Activated gamma-delta T cell (primary cell): ENCODE data around the gene UBR2.
"Not testable (repeated sequence)": the region's sequence is repeated elsewhere in the genome, so short reads cannot be mapped to it uniquely, and the experiment has no call there.

Source experiments
- DNase-seq: peaks from one replicate; lab custom pipeline; 2025; lab: John Stamatoyannopoulos, UW

UBR2 gene

GRCh38 chr6:42618105-42618504 lies 54.3 kb downstream of the UBR2 start:
- DNase-seq = no peak

DNA sequence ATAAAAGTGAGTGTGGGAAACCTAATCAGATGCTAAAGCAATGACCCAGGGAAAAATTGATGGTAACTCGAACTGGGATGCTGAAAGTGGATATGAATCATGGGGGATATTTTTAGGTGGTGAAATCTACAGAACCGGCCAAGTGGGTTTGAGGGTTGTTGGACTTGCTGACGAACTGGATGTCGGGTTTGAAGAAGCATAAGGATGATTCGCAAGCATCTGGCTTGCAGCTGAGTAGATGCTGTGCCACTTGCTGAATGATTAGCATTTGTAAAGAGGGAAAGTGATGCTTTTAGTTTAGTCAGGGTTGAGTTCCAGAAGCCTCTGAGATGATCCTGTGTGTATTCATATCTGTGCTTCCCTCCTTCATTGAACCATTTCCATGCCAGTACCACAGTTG lies 54.9 kb downstream of the UBR2 start:
- DNase-seq = no peak

DNA sequence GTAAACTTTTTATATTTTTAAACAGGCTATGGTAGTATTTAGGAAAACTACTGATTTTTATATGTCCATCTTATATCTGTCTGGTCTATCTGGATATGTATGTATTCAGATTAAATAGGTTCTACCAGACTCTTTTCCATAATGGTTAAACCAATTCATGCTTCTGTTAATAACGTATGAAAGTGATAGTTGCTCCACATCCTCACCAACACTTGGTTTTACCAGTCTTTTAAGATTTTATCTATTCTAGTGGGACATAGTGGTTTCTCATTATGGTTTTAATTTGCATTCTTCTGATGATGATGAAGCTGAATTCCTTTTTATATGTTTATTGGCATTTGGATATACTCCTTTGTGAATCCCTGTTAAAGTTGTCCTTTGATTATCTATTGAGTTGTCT lies 56.1 kb downstream of the UBR2 start:
- DNase-seq = no peak

DNA sequence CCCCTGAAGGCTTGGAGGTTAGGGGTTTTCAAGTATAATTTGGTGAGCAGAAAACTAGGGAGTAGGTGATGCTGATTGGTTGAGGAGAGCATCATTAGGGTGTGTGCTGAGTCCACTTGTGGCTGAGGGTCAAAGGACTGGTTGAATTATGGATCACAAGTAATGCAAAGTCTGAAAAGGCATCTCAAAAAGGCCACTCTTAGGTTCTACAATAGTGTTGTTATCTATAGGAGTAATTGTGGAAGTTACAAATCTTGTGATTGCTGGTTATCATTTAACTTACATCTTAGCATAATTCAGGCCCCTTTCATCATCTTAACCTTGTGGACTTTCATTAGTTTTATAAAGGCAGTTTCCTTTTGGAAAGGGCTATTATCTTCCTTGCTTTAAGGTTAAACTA lies 60.8 kb downstream of the UBR2 start:
- no peak for DNase-seq

- no peak for DNase-seq
Observed at GRCh38 chr6:42627044-42627443, 63.2 kb downstream of the UBR2 start.

DNA sequence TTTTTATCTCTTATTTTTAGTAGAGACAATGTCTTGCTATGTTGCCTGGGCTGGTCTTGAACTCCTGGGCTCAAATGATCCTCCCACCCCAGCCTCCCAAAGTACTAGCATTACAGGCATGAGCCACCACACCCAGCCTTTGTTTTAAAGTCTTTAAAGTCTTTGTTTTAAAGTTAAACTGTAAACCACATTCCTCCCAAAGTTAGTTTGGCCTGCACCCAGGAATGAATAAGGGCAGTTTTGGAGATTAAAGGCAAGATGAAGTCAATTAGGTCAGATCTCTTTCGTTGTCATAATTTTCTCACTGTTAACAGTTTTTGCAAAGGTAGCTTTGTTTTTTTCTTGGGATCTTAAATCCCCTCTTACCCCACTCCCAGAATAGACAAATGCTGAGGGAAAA lies 63.8 kb downstream of the UBR2 start:
- no peak for DNase-seq

DNA sequence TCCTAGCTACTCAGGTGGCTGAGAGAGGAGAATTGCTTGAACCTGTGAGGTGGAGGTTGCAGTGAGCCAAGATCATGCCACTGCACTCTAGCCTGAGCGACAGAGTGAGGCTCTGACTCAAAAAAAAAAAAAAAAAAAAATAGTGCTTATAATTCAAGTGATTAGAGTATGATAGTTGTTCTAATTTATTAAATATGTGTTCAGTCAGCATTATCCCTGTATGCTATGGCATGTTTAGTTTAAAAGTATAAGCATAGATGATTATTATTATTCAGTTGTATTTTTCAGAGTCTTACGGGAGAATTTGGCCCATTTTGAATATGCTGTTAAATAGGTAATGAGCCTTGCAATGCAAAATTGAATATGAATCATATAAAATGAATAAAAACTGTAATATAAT lies 64.8 kb downstream of the UBR2 start:
- no peak for DNase-seq

DNA sequence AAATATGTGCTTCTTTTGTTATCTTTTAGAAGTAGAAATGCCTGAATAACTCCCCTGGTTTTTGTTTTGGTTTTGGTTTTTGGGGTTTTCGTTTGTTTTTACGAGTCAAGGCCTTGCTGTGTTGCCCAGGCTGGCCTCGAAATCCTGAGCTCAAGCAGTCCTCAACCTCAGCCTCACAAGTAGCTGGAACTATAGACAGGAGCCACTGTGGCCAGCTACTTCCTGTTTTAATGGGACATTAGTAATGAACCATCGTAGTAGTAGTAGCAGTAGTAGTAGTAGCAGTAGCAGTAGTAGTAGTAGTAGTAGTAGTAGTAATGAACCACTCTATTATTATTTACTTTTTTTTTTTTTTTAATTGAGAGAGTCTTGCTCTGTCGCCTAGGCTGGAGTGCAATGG lies 66.0 kb downstream of the UBR2 start:
- DNase-seq = no peak

GRCh38 chr6:42637681-42638080 lies 73.9 kb downstream of the UBR2 start:
- no peak for DNase-seq

- DNase-seq = no peak
Observed at GRCh38 chr6:42642794-42643193, 79.0 kb downstream of the UBR2 start.

DNA sequence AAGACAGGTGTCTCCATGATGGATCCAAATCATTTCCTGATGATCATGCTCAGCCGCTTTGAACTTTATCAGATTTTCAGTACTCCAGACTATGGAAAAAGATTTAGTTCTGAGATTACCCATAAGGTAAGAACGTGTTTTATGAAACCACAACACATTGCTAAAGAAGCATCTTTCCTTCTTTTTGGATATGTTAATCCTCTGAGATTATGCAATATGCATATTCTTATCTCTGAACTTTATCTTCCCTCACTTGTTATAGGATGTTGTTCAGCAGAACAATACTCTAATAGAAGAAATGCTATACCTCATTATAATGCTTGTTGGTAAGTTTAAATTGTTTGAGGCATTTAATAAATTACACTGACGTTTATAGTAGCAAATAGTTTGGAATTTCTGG lies 80.4 kb downstream of the UBR2 start:
- DNase-seq = no peak

DNA sequence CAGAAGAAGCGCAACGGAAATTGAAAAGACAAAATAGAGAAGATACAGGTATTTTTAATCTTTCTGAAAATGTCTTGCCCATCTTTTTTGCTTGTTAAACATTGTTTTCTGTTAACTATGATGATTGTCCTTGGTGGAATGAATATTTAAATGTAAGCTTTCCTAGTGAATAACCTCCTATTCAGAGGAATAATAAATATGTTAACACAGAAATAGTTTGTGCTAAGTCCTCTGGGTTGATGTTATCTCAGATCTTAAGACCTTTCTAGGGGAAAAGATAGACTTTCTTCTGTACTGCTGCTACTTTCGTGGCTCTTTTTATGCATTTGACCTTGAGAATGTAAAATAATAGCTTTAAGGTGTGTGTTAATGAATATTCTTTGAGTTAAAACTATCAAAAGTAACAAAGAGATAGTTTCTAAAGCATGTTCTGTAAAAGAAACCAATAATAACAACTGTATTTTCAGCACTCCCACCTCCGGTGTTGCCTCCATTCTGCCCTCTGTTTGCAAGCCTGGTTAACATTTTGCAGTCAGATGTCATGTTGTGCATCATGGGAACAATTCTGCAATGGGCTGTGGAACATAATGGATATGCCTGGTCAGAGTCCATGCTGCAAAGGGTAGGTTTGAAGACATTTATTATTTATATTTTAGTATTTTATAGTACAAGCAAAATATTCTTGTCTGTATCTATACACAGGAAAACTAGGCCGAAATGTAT lies 88.4 kb downstream of the UBR2 start:
- DNase-seq = no peak

- no peak for DNase-seq
Observed at GRCh38 chr6:42653851-42654250, 90.0 kb downstream of the UBR2 start.

DNA sequence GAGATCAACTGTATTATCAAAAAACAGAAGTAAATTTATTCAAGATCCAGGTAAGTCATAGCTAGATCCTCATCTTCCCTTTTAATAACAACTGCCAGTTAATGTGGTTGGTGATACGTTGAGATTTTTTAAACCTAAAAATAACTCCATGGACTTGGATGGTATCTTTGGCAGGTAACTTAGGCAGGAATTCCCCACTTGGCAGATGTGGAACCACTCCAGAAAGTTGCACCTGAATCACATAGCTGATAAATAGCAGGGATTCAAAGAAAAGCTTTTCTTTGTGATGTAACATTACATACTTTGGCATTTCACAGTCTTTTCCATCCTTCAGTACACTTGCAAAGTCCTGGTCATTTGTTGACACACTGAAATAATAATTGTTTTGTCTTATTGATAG lies 96.0 kb downstream of the UBR2 start:
- no peak for DNase-seq

DNA sequence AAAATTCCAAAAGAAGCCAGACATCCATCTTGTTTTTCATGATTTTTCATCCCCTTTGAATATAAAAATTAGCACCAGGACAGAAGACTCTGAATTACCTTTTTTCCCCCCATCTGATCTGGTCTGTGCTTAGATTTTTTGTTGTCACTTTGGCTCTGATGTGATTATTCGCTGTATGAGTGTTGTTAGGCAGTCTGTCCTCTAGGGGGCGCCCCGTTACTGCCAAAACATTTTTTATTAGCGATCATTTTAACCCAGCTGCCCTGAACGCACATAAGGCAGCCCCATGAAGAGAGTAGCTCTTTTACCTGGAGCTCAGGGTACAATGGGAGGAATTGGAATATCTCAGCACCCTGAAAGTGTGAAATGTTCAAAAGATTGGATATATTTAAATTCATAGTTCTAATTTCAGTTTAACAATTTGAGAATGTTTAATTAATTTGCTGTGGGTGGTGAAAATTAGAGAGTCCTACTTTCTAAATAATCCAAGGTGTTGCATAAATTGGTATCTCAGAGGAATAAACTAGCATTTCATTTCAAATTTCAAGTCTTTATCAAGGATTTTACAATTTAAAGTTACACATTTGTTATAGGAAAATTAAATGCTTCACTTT lies 97.8 kb downstream of the UBR2 start:
- no peak for DNase-seq

DNA sequence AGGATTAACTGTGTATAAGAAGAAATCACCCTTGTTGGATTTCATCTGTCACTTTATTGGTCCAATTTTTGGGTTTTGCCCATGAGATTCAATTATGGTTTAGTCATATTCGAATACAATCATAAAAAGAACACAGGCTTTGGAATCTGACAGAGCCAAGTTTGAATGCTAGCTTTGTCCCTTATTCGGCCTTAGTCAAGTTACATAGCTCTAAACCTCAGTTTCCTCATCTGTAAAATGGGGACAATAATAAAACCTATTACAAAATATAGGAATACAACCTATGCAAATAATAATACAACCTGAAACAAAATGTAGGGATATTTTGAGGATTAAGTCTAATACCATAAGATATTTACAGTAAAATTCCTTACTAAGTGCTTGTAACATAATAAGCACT lies 100.9 kb downstream of the UBR2 start:
- no peak for DNase-seq

- not testable (repeated sequence) for DNase-seq
Observed at GRCh38 chr6:42674368-42674767, 110.5 kb downstream of the UBR2 start.

GRCh38 chr6:42674780-42675179 lies 111.0 kb downstream of the UBR2 start:
- no peak for DNase-seq

DNA sequence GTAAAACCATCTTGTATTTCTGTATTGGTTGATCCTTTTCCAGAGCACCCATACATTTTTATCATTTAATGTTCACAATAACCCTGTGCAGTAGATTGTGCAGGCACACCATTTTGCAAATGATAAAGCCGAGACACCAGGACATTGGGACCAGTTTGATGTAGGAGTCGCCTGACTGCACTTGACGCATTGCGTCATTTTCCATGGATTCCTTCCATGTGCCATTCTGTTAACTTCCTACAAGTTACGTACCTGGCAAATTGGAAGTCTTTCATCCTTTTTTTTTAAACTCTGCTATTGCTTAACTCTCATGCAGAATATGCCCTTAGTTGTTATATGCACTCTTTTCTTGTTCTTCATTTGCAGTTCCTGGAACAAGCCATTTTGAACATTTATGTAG lies 115.5 kb downstream of the UBR2 start:
- no peak for DNase-seq

- no peak for DNase-seq
Observed at GRCh38 chr6:42688281-42688680, 124.5 kb downstream of the UBR2 start.

- no peak for DNase-seq
Observed at GRCh38 chr6:42689371-42689770, 125.5 kb downstream of the UBR2 start.

DNA sequence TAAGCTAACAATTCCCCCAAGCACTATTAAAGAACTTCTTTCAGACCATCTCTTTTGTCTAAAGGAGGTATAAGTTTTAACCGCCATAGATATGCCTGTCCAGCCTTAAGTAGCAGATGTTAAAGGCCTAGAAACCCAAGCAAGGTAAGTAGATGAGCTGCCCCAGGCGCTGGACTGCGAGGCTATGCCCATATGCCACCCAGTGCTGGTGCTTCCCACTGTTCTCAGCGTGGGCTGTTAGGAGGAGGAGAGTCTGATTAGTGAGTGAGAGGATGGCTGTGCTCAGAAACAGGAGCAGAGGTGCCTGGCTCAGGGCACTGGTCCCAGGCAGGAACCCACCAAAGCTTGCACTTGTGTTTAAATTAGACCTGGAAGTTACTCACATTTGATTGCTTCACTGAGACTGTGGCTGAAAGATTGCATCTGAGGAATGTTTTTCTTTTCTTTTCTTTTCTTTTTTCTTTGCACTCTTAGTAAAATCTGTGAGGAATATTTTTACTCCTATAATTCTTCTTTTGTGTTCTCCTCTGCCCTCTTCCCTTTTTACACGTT lies 126.4 kb downstream of the UBR2 start:
- DNase-seq = no peak

- no peak for DNase-seq
Observed at GRCh38 chr6:42690872-42691271, 127.0 kb downstream of the UBR2 start.
